Activated CD4-positive, alpha-beta T cell treated with anti-CD3 and anti-CD28 coated beads for 1 hour (primary cell): ENCODE results near the gene DYNC1I1.
"Not testable (repeated sequence)": the region's sequence is repeated elsewhere in the genome, so short reads cannot be mapped to it uniquely, and the experiment has no call there.

ENCODE experiments used
- DNase-seq: peaks from one replicate; pipeline ENCODE4 v3.0.0-alpha.2; 2020

Gene DYNC1I1

GRCh38 chr7:95916573-95917297 is 144.4 kb downstream of the DYNC1I1 start:
- DNase-seq, result peak; percentile 48

- DNase-seq, result no peak
Observed at GRCh38 chr7:95917634-95918033, 145.3 kb downstream of the DYNC1I1 start.

- no peak for DNase-seq
Observed at GRCh38 chr7:95919556-95919955, 147.2 kb downstream of the DYNC1I1 start.

DNA sequence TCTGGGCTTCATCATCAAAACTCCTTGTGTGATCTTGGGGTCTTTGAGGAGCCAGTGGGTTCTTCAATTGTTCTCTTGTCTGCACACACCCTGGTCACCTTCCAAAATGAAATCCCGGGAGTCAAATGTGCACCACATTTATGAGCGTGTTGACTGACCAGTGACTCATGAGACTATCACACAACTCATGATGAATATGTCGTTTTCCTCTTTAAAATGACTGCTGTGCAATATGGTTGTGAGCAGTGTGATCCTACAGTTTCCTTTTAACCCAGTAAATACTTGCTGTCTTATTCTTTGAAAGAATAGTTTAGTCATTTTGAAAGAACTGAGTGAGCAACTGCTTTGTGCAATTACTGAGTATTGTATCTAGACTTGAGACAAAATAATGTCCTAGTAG is 149.2 kb downstream of the DYNC1I1 start:
- no peak for DNase-seq

DNA sequence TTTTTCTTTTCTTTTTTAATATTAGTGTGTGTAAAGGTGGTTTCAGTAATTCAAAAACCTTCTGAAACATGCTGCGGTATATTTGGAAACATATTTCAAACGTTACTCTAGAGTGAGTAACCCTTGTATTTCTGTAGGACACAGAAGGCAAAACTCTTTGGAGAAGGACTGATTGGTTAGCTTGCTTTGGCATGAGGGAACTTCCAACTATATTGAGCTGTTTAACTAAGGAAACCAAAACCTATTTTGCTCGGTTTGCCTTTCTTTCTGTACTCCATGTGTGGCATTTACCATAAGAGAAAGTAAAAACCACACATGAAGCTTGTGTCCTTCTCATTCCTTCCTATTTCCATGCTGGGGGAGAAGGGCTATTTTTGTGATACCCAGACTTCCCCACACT is 149.8 kb downstream of the DYNC1I1 start:
- no peak for DNase-seq

- no peak for DNase-seq
Observed at GRCh38 chr7:95925236-95925635, 152.9 kb downstream of the DYNC1I1 start.

- no peak for DNase-seq
Observed at GRCh38 chr7:95925971-95926370, 153.6 kb downstream of the DYNC1I1 start.

DNA sequence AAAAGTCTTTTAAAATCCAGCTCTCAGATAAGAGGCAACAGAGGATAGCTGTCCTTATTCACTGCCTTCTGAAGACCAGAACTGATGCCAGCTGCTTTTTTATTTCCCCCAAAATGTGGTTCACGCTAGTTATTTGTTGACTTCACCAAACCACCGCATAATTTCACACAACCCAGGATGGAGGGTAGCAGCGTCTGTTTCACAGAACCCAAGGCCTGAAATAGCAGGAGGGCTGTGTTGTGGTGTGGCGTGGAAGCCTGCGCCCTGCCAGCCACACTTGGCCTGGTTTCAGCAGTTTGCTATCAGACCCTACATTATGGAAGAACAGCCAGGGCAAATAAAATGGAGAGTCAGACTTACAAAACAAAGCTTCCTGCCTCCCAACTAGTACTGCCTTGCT is 155.4 kb downstream of the DYNC1I1 start:
- no peak for DNase-seq

- DNase-seq, result no peak
Observed at GRCh38 chr7:95929710-95930280, 157.4 kb downstream of the DYNC1I1 start.

DNA sequence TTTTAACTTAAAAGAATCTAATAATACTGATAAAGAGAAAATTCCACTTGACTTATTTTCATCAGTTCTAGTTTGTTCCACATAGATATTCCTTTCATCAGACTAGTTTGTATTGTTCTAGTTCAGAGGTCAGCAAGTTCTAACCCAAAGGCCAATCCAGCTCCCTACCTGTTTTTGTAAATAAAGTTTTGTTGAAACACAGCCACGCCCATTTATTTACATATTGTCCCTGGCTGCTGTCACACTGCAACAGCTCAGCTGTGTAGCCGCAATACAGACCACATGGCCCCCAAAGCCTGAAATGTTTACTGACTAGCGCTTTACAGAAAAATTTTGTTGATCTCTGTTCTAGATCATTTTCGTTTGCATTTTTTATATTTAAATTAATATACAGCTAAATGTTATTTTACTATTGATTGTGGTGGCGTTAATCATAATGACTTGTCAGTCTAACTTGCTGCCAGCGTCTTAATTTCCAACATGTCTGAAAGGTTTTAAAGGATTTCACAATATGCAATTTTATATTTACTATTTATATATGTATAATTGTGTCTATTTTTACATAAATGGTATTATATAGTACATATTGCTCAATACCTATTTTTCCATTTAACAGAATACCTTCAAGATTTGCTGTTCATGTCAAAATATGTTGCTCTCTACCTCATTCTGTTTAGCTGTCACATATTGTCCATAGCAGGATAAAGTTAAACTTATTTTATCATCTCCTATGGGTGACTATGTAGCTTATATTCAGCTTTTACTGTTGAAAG is 159.3 kb downstream of the DYNC1I1 start:
- DNase-seq, result no peak

DNA sequence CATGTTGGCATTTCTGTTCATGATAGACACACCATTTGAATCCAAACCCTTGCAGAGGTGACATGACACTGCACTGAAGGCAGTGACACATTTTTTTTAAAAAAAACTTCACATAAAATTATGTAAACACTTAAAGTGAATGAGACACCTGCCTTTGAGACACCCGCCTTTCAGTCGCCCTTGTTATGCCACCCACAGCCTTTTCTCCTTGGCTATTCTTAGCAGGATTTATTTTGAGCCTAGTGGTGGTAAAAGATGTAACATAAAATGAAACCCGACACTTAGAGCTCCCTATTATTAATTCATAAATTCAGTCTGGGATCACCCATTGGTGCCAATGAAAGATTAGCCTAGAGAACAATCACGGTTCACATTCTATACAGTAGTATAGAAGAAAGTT is 161.3 kb downstream of the DYNC1I1 start:
- DNase-seq, result no peak

DNA sequence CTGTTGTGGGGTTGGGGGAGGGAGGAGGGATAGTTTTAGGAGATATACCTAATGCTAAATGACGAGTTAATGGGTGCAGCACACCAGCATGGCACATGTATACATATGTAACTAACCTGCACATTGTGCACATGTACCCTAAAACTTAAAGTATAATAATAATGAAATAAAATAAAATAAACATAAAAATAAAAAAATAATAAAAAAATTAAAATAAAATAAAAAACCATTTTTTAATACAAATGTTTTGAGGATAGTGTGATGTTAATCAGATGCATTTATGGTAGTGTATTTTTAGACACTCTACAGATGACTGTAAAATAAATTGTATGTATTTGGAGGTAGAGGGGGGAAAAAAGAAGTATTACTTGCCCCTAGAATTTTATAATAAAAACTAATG is 172.5 kb downstream of the DYNC1I1 start:
- not testable (repeated sequence) for DNase-seq

GRCh38 chr7:95950698-95951097 is 178.3 kb downstream of the DYNC1I1 start:
- no peak for DNase-seq

DNA sequence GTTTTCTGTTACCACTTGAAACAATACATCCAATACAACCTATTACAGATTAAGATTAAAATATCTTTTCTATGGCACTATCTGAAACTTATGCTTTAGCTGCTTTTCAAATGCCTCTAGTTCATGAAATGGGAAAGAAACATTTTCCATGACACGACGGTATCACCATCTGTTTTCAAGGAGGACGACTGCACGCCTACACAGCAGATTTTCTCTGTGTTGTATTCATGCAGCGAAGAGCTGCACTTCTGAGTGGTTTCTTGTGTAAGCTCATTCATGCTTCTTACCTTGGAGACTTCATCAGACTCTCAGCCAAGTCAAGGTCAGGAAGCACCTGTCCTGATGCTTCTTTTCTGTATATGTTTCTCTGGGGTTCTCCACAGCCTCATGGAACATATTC is 179.2 kb downstream of the DYNC1I1 start:
- no peak for DNase-seq

DNA sequence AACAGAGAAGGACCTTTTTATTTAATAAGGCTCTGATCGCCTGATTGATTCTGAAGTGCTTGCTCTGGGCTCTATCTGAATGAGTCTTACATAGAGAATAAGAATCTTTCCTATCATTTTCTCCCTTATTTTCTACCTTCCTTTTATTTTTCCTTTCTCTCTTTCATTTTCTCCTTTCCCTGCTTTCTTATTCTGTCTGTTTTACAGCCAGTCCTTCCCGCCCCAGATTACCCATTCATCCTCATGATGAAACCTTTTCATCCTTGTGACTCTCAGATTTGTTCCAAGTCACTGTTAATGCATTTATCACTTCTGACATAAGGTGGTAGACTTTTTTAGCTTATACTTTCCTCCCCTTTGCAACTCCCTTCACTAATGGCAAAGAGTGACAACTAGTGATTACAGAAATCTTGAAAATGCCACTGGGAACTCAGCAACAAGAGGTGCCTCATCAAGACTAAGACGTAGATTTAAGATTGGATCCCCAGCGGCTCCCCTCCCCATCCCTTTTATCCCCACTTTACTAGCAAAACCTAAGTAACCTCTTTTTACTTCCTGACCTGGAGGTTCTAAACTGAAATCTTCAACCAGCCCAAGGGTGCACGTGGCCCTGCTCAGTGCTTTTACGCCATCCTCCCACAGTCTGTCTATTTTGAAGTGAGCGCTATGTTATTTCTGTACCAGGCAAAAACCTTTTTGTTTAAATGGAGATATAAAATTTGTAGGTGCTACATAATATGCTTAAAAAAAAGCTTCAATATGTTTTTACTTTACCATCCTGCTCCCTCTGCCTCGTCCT is 179.8 kb downstream of the DYNC1I1 start:
- DNase-seq, result no peak

DNA sequence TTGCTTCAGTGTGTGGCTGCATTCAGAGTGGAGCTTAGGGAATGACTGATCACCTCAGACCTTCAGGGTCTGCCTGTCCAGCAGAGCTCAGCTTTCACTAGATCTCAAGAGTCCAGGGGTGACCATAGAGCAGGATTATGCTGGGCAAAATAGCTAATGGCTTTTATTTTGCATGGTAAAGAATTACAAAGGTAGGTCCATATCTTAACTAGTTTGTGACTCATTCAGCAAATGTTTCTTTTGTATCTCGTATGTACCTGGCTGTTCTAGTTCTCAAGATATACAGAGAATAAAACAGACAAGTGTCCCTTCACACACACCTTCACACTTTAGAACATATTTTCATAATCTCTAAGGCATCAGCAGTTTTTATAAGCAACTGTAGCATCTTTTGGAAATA is 180.5 kb downstream of the DYNC1I1 start:
- no peak for DNase-seq

GRCh38 chr7:95955748-95956147 is 183.4 kb downstream of the DYNC1I1 start:
- no peak for DNase-seq

DNA sequence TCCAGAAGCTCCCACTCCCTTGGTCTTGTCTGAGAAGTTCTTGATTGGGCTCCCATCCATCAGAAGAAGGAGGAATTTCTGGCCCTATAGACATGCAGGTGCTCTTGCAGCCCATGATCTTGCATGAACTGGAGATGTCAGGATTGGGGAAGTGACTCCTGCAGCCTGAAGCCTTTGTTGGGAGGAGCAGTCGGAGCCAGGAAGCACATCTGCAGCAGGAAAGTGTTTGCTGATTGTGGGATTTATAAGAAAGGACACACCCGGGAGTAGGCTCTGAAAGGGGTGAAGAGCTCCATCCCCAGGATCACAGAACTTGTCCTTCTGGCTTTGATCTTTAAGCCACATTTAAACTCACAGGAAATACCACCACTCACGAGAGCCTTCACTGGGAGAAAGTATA is 185.2 kb downstream of the DYNC1I1 start:
- DNase-seq, result no peak

DNA sequence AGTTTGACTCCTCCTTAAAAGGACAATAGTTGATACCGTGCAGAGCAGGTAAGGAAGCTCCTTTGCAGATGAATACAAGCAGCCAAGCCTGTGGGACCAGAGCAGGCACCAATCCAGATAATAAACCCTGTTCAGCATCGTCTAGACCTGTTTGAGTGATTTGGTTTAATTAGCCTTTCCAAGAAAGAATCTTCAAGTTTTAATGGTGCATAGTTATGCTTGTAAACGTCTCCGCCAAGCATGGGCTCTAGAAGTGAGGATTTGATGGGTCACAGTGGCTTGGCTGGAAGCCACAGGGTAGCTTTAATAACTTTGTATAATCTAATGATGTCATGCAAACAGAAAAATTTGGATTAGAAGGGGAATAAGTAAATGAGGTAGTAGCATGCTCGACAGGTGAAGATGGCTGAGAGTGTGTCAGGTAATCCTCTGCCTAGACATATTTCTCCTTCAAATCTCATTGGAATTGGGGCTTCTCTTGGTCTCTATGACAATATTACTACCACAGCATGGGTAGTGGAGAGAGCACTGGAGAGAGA is 188.4 kb downstream of the DYNC1I1 start:
- DNase-seq, result no peak

- DNase-seq, result no peak
Observed at GRCh38 chr7:95963446-95963990, 191.2 kb downstream of the DYNC1I1 start.

DNA sequence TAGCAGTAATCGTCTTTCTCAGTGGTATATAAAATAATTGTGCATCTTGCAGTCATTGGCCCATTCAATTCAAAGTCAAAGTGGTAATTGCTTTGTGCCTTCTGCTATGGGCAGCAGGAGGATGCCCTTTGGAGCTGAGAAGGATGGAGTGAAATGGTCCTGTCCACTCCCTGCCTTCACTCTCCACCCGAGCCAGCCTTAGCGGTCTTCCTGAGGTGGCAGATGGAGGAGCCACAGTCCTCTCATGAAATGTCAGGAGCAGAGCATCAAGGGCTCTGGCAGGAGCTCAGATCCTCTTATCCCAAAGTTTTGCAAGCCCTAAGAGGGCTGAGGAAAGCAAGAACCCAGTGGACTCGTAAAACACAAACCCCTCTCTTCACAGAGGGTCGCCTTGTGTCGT is 199.4 kb downstream of the DYNC1I1 start:
- DNase-seq, result no peak

DNA sequence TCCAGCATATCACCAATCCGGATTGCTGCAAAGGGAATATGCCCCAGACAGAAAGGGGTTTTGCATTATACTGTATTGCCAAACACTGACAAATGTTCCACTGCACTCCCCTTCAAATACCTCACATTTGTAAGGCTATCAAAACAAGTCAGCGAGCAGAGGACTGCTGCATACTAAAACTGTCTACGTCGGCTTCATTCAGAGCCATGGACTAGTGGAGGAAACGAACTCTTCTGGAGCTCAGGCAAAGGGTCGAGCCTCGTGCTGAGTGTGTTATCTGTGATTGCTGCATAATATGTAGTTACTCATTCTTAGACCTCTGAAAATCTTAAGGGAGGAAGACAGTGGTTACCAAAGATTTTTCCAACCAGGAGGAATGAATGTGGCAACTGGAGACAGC is 200.2 kb downstream of the DYNC1I1 start:
- DNase-seq, result no peak

DNA sequence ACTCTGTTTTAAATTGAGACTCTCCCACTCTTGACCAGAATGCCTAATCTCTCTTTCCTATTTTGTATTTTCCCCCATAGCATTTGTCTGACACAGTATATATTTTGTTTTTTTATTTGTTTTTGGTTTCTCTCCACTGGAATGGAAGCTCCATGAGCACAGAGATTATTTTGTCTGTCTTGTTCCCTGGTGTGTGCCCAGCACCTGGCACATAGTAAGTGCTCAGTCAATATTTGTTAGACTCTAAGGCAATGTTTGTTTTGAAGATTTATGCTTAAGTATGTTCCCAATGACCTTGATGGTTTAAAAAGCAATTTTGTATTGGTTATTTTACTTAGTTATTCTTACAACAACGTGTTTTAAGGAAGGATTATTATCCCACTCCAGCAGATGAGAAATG is 201.8 kb downstream of the DYNC1I1 start:
- no peak for DNase-seq
